Brain pericyte (primary cell): ENCODE data around the gene SAMD4B.
A peak's percentile ranks its signal among the peaks of the same experiment; 100 is the strongest.
"Not testable (repeated sequence)": the region's sequence is repeated elsewhere in the genome, so short reads cannot be mapped to it uniquely, and the experiment has no call there.

Experiments
- DNase-seq: peaks from one replicate; pipeline ENCODE4 v3.0.0-alpha.2; 2012; ENCODE audit warnings: low read depth, low spot score

Gene SAMD4B

GRCh38 chr19:39341719-39342604 is at the start of gene SAMD4B:
Gene SAMD4B, plus strand, starts transcription at chr19:39342421. Its CDS starts 14,473 bp downstream, at chr19:39356894.
- peak; percentile 93 for DNase-seq

GRCh38 chr19:39293394-39293793 is 48.8 kb upstream of the SAMD4B start:
- DNase-seq, result no peak

- DNase-seq, result no peak
Observed at GRCh38 chr19:39296055-39296645, 46.1 kb upstream of the SAMD4B start, which contains the start of gene IFNL1. Gene IFNL1, plus strand, starts transcription at chr19:39296407. Its CDS starts 15 bp downstream, at chr19:39296422.

- DNase-seq, result no peak
Observed at GRCh38 chr19:39296906-39297305, 45.3 kb upstream of the SAMD4B start.

- no peak for DNase-seq
Observed at GRCh38 chr19:39297931-39298634, 44.1 kb upstream of the SAMD4B start.

- DNase-seq, result no peak
Observed at GRCh38 chr19:39299404-39299803, 42.8 kb upstream of the SAMD4B start.

- no peak for DNase-seq
Observed at GRCh38 chr19:39299832-39300231, 42.4 kb upstream of the SAMD4B start.

- DNase-seq, result no peak
Observed at GRCh38 chr19:39301021-39301420, 41.2 kb upstream of the SAMD4B start.

- DNase-seq, result no peak
Observed at GRCh38 chr19:39301562-39301961, 40.7 kb upstream of the SAMD4B start.

- DNase-seq, result no peak
Observed at GRCh38 chr19:39303373-39304184, 38.6 kb upstream of the SAMD4B start.

- no peak for DNase-seq
Observed at GRCh38 chr19:39304185-39304513, 38.1 kb upstream of the SAMD4B start.

GRCh38 chr19:39304701-39305571 is 37.3 kb upstream of the SAMD4B start:
- DNase-seq, result no peak

- DNase-seq, result no peak
Observed at GRCh38 chr19:39306075-39306474, 36.1 kb upstream of the SAMD4B start.

- no peak for DNase-seq
Observed at GRCh38 chr19:39307046-39307821, 35.0 kb upstream of the SAMD4B start.

GRCh38 chr19:39307822-39308530 is 34.2 kb upstream of the SAMD4B start:
- DNase-seq, result no peak

GRCh38 chr19:39308531-39309304 is 33.5 kb upstream of the SAMD4B start:
- DNase-seq, result no peak

- DNase-seq, result not testable (repeated sequence)
Observed at GRCh38 chr19:39309305-39309670, 32.9 kb upstream of the SAMD4B start.

- DNase-seq, result no peak
Observed at GRCh38 chr19:39310558-39311311, 31.5 kb upstream of the SAMD4B start.
